GM12872 (cell line): ENCODE measurements around the gene PPT2.

Source experiments
- TF ChIP-seq, protein P1 (sequence below): IDR thresholded peaks from 3 replicates; pipeline ENCODE4 v1.5.1; 2011; ENCODE audit warnings: low read depth, mild to moderate bottlenecking, low read length, moderate library complexity; ENCODE audit not compliant: insufficient read depth

The PPT2 gene

DNA sequence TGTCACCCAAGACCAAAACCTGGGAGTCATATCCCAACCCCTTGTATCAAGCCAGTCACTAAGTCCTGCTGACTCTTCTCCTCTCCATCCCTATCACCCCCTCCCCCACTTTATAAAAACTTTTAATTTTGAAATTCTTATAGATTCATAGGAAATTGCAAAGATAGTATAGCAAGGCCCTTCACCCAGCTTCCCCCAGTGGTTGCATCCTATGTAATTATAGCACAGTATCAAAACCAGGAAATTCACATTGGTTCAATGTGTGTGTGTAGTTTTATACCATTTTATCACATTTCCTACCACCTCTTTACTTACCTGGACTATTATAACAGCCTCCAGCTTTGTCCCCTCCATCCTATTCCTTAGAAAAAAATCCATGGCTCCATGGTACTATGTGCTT lies 4.1 kb downstream of the PPT2 start:
- TF ChIP-seq, protein P1, sequence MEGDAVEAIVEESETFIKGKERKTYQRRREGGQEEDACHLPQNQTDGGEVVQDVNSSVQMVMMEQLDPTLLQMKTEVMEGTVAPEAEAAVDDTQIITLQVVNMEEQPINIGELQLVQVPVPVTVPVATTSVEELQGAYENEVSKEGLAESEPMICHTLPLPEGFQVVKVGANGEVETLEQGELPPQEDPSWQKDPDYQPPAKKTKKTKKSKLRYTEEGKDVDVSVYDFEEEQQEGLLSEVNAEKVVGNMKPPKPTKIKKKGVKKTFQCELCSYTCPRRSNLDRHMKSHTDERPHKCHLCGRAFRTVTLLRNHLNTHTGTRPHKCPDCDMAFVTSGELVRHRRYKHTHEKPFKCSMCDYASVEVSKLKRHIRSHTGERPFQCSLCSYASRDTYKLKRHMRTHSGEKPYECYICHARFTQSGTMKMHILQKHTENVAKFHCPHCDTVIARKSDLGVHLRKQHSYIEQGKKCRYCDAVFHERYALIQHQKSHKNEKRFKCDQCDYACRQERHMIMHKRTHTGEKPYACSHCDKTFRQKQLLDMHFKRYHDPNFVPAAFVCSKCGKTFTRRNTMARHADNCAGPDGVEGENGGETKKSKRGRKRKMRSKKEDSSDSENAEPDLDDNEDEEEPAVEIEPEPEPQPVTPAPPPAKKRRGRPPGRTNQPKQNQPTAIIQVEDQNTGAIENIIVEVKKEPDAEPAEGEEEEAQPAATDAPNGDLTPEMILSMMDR, result no peak

DNA sequence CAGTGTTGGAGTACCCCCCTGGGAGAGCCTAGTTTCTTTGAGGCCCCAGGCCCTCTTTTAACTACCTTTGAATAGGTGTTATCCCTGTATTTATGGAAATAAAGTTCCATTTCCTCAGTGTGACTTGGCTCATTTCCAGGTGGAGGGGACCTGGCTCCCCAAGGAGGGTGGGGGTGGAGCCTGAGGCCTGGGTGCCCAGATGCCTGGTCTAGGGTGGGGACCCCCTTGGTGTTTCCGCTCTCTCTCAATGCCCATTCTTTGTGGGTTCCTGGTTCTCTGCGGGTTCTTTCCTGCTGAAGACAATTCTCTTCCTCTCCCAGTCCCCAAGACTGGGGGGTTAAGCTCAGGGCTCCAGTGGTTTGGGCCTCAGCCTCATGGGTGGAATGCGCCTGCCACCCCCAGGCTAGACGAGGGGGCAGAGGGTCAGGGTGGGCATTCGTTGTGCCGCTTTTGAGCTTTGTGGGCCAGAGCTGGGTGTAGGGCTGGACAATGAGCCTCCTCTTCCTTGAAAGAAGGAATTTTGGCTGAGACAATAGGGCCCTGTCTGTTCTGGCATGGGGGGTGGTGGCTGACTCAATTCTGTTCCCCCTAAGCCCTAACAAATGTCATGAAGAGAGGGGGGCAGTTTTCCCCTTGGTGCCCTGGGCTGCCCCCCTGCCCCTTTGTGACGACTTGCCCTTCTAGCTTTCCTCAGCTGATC lies 9.8 kb downstream of the PPT2 start:
- TF ChIP-seq, protein P1, result no peak

DNA sequence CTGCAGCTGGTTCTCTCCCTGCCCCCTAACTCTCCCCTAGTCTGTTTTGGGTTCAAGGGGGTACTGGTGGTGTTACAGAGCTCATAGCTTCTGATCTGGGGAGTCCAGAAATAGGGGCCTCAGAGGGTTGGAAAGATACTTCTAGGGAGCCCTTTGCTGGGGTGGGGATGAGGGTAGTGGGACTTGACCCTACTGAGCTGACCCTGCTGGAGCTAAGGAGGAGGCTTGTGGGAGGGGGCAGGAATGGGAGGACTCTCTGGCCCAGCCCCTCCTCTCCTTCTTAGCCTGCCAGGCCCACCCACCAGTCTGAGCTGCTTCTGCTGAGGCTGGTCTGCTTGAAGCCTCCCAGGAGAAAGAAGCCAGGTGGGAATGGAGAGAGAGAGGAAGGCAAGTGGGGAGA lies 10.4 kb downstream of the PPT2 start, which contains the start of gene EGFL8:
EGFL8 (plus strand) TSS at position 301 of the 400 bp plus-strand sequence. CDS start 1,571 bp downstream, outside the sequence.
- TF ChIP-seq, protein P1, result no peak

DNA sequence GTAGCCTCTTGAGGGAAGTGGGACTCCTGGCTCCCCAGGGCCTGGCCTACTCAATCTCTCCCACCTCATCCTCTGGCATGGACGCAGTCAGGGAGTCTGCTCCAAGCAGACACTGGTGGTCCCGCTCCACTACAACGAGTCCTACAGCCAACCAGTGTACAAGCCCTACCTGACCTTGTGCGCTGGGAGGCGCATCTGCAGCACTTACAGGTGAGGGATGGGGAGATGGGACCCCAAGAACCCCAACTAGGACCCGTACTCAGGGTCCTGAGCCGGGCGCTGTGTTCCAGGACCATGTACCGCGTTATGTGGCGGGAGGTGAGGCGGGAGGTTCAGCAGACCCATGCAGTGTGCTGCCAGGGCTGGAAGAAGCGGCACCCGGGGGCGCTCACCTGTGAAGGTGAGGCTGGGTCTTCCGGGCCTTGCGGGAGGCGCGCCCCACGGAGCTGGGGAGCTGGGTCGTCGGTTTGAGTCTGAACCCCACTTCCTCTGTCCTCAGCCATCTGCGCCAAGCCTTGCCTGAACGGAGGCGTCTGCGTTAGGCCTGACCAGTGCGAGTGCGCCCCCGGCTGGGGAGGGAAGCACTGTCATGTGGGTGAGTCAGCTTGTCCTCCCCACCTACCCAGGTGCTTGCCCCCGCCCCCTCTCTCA lies 12.6 kb downstream of the PPT2 start:
- TF ChIP-seq, protein P1, result no peak

DNA sequence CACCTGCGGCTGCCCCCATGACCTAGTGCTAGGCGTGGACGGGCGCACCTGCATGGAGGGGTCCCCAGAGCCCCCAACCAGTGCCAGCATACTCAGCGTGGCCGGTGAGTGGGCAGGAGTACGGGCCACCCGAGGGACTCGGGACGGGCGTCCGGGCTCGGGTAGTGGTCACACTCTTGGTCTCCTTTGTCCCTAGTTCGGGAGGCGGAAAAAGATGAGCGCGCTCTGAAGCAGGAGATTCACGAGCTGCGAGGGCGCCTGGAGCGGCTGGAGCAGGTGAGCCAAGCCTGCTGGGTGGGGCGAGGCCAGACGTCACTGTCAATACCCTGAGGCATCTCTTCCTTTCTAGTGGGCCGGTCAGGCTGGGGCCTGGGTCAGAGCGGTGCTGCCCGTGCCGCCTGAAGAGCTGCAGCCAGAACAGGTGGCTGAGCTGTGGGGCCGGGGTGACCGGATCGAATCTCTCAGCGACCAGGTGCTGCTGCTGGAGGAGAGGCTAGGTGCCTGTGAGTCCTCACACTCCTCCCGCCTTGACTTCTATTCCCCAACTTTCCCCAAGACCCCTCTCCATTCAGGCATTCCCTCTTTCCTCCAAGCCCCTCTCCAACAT lies 13.3 kb downstream of the PPT2 start:
- TF ChIP-seq, protein P1, result no peak

DNA sequence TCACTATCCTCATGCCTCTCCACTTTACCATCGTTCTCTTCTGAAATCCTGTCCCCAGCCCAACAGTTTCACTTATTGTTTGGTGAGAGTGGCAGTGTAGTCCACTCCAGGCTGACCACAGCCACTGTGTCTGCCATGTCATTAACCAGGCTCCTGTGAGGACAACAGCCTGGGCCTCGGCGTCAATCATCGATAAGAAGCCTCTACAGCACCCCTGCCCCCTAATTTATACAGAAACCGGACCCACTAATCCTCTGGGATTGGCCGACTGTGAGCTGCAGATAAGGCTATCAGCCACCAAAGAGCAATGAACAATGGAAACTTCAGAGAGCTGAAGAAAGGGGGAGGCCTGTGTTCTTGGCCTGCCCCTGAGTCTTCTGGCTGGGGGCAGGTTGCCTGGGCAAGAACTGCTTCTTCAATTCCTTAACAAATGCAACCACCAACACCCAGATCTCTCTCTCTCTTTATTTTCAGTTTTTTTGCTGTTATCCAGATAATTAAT lies 13.9 kb downstream of the PPT2 start:
- TF ChIP-seq, protein P1, result no peak

DNA sequence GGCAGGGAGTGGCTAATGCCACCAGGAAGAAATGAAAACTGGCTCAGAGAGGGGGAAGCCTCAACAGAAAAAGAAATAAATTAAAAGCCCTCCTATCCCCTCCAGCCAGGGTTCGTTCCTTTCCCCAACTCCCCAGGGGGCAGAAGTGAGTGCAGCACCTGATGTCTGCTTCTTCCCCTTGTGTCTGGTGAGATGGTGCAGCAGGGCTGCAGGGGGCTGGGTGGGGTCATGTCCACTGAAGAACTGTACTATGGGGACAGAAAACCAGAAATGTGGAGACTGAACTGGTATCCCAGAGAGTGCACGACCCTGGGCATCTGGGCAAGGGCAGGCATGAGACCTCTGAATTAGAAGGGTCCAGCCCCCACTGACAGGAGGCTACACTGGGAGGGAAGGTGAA lies 14.4 kb downstream of the PPT2 start:
- TF ChIP-seq, protein P1, result no peak
